ENCODE results near the gene RPL22.

The RPL22 gene

GRCh38 chr1:6200188-6200809 lies 904 bp upstream of the RPL22 start:
- no peak for DNase-seq (ENCODE audit: low read depth)

- no peak for DNase-seq (ENCODE audit: low read depth)
Measured at GRCh38 chr1:6198646-6199297, 623 bp downstream of the RPL22 start.

- DNase-seq (ENCODE audit: low read depth), result no peak
Measured at GRCh38 chr1:6197746-6198427, 1.5 kb downstream of the RPL22 start.

- DNase-seq (ENCODE audit: low read depth), result no peak
Measured at GRCh38 chr1:6191968-6192367, 7.4 kb downstream of the RPL22 start.

GRCh38 chr1:6188466-6188865 lies 10.9 kb downstream of the RPL22 start:
- DNase-seq (ENCODE audit: low read depth), result no peak

GRCh38 chr1:6185635-6186382 lies 13.6 kb downstream of the RPL22 start:
- DNase-seq (ENCODE audit: low read depth), result no peak

- DNase-seq (ENCODE audit: low read depth), result no peak
Measured at GRCh38 chr1:6185151-6185550, 14.2 kb downstream of the RPL22 start.

GRCh38 chr1:6184083-6184783 lies 15.2 kb downstream of the RPL22 start:
- DNase-seq (ENCODE audit: low read depth), result no peak

GRCh38 chr1:6183520-6183989 lies 15.8 kb downstream of the RPL22 start:
- no peak for DNase-seq (ENCODE audit: low read depth)

GRCh38 chr1:6181347-6181770 lies 18.0 kb downstream of the RPL22 start:
- DNase-seq (ENCODE audit: low read depth), result no peak

GRCh38 chr1:6180707-6181311 lies 18.6 kb downstream of the RPL22 start:
- DNase-seq (ENCODE audit: low read depth), result no peak

- DNase-seq (ENCODE audit: low read depth), result no peak
Measured at GRCh38 chr1:6180268-6180706, 19.1 kb downstream of the RPL22 start, which contains the start of gene CHD5. Gene CHD5, minus strand, starts transcription at chr1:6180321. Its CDS starts 298 bp downstream, at chr1:6180023.

GRCh38 chr1:6179564-6180175 lies 19.7 kb downstream of the RPL22 start:
- DNase-seq (ENCODE audit: low read depth), result no peak

GRCh38 chr1:6178751-6179563 lies 20.4 kb downstream of the RPL22 start:
- no peak for DNase-seq (ENCODE audit: low read depth)

- no peak for DNase-seq (ENCODE audit: low read depth)
Measured at GRCh38 chr1:6177681-6178380, 21.6 kb downstream of the RPL22 start.

GRCh38 chr1:6176779-6177178 lies 22.6 kb downstream of the RPL22 start:
- DNase-seq (ENCODE audit: low read depth), result no peak

- DNase-seq (ENCODE audit: low read depth), result no peak
Measured at GRCh38 chr1:6175411-6175828, 24.0 kb downstream of the RPL22 start.

- no peak for DNase-seq (ENCODE audit: low read depth)
Measured at GRCh38 chr1:6174621-6175410, 24.6 kb downstream of the RPL22 start.

All from stimulated activated CD8-positive, alpha-beta memory T cell treated with anti-CD3 and anti-CD28 coated beads, Interleukin-12 subunit alpha, Interleukin-12 subunit beta, amount 100 ng/mL, for 4 hours (primary cell).